ENCODE data around the gene ZNF423.

Gene ZNF423

DNA sequence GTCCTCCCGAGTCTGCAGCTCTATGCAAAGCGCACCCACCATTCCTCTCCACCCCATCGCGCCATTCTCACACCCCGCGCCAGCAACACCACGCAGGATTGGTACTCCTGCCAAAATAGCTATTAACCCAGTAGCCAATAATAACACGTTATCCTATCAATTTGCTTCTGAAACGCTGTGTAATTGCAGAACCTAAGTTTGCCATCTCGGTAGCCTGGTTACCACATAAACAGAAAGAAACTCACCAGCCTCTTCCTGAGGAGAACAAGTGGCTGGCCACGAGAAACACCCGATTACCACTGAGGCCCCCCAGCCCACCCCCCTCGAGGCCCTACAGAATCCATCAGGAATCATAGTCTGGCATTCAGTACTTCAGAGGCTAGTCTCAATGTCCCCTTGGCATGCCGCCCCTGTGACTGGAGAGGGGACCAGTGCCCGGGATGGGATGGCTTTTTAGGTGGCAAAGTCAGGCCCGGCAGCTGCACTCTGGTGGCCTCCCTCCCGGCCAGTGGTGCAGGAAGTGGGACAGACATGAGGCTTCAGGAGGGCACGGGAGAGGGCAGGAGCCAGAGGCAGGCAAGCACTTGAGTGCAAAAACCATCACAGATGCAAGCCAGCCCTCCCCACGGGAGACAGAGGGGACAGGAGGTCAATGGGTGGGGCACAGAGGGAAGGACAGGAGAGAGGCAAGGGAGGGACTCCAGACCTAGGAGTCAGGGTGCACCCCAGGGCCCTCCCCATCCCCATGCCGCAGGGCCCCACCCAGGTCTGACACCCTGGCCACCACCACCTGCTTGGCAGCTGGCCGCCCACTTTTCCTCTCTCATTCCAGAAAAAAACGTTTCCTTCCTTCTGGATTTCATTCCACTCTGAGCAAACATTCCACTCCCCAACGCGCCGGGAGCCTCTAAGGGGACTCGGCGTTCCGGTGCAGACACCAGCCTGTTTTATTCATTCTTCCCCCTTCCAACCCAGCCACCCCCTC lies 192.5 kb downstream of the ZNF423 start:
- DNase-seq (ENCODE audit: low read depth): no peak

DNA sequence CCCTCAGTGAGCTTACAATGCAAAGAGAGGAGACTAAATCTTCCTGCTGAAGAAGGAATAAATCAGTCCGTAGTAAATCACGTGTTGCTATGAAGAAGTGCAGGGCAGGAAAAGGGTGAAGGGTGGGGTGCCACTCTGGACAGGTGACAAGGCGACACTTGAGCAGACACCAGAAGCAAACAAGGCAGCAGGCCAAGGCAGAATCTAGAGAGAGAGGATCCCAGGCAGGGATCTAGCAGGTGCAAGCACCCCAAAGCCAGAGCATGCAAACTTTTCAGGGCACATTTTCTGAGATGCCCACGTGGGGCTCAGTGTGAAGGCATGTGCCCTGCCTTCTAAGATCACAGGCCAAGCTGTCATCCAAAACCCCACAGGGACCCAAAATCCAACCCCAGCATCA lies 193.3 kb downstream of the ZNF423 start:
- DNase-seq (ENCODE audit: low read depth): no peak

DNA sequence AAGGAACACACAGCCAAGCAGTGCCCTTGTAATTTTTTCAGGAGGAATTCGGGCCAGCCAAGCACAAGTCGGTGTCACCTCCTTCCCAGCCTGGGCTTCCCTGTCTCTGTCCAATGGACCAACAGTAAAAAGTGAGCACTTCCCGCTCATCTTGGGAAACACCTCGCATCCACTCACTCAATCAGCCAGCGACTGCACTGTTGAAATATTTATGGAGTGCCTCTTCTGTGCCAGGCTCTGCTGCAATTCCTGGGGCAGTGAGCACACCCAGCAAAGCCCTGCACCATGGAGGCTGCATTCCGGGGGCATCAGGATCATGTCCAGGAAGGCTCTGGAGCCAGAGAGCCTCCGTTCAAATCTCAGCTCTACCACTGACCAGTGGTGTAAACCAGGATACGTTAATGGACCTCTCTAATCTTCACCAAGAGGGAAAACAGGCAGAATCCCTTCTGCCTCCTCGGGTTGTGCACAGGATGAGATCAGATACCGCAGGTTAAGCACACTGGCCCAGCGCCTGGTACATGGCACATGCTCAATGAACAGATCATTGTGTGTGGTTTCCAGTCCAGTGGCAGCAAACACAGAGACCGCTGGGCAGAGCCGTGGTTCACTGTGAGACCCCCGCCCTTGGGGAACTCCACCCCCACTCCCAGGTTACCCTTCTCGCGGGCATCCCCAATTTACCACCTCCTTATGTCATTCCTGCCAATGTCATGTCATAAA lies 194.3 kb downstream of the ZNF423 start:
- no peak for DNase-seq (ENCODE audit: low read depth)

DNA sequence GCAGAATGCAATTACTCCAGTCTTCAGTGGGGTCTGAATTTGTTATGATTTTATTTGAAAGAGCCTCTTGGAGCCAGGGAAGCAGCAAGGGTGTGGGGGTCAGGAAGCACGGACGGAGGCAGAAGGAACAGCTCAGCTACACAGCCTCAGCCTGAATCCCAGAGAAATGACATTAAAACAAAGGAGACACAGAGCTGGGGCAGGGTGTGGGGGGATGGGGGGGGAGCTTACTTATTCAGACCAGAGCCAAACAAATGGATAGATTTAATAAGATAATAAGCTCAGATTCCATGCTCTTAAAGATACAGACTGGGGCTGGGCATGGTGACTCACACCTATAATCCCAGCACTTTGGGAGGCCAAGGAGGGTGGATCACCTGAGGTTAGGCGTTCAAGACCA lies 195.3 kb downstream of the ZNF423 start:
- no peak for DNase-seq (ENCODE audit: low read depth)

DNA sequence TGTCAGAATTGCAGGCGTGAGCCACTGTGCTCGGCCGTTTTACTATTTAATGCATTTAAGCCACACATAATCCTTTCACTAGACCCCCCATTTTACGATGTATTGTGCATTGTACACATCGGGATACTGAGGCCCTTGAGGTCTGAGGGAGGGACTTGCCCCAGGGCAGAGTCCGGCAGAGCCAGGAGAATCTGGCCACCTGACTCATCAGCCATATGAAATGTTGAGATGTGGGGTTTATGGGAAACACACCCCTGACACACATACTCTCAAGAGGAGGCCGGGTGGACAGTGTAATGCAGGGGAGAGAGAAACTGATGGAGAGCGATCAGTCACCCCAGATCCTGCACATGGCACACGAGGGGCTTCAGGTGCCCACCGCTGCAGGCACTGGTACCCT lies 196.6 kb downstream of the ZNF423 start:
- no peak for DNase-seq (ENCODE audit: low read depth)

DNA sequence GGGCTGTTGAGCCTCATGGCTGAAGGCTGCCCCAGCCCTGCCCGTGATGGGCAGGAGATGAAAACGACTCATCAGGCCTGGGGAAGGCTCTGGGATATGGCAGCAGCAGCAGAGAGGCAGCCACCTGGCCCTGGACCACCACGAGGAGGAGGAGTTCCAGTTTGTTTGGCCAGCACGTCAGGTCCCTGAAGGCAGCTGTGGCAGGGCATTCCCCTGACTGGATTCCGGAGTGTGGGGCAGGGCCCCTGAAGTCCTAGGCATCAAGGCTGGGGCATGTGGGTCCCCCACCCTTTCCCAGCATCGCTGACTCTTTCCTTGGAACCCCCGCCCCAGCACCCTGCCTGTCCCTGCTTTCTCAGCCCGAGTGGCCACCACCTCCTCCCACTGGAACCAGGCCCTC lies 197.4 kb downstream of the ZNF423 start:
- DNase-seq (ENCODE audit: low read depth): no peak

DNA sequence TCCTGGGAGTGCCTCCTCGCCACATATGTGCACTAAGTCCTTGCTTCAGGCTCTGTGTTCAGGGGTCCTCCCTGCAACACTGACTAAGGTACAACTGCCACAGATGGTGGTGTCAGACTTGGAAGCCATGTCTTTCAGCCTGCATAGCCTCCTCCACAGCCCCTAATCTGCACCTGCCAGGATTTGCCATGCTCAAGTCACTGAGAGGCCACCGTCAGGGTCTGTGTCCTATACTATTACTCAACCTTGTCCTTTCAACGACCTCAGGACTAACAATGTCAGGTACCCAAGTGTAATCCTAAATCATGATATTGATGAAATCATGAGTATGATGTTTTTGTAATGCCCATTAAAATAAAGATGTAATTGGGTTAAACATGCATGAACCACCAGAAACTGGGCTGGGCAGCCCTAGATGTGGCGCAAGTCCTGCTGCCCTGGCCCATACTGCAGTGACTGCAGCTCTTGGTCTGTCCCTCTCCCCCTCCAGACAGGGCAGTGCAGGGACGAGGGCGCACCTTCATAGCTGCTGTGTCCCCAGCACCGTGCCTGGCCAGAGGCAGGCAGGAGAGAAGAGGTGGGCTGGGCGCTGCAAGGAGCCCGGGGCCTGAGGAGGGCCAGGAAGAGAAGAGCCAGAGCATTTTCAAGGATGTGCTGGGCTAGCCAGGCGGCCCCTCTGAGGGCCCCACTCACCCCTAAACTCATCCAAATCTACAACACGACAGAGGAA lies 198.0 kb downstream of the ZNF423 start:
- DNase-seq (ENCODE audit: low read depth): no peak

DNA sequence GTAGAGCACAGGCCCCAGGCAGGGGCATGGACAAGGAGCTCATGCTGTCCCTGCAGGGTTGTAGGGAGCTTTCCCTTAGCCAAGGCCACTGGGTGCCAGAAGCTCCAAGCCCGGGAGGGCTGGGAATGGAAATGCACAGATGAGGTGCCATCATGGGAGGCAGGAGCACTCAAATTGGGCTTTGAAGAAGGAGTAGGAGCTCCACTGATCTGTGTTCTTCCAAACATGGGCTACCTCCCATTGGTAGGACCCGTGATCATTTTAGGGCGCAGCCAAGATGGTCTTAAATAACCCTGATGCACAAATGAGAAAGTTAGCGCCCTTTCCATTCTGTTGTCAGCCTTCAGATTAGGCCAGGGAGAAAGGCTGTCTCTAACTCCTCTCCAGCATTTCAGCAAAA lies 201.5 kb downstream of the ZNF423 start:
- no peak for DNase-seq (ENCODE audit: low read depth)

DNA sequence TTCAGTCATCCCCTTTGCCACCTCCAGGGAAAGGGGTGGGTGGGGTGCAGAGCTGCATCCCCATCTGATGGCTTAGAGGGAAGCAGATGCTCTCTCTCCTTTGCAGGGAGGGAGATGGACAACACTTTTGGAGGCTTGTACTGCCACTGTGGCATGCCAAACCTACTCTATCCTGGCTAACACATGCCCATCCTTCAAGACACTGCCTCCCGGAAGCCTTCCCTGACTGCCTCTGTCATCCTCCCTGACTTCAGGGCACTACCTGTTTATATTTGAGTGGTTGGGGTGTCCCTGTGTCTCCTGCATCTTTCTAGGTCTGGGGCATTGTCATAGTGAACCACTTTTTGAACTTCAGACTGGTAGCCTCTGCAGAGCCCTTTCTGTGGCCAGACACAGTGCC lies 202.3 kb downstream of the ZNF423 start:
- no peak for DNase-seq (ENCODE audit: low read depth)

DNA sequence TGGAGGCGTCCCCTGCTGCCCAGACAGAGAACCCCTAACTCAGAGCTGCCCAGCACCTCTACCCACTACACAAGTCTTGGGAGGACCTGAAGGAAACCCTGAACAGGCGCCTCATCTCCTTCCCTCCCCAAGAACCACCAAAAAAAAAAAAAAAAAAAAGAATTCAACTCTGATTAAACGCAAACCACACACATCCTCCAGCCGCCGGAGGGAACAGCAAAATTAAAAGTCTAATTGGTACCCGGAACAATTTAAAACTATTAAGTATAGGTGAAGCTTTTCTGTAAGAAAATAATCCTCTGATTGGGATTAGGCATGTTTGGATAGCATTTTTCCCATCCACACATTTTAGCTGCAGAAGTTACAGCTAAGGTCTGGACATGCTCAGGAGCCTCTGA lies 202.7 kb downstream of the ZNF423 start:
- DNase-seq (ENCODE audit: low read depth): no peak

DNA sequence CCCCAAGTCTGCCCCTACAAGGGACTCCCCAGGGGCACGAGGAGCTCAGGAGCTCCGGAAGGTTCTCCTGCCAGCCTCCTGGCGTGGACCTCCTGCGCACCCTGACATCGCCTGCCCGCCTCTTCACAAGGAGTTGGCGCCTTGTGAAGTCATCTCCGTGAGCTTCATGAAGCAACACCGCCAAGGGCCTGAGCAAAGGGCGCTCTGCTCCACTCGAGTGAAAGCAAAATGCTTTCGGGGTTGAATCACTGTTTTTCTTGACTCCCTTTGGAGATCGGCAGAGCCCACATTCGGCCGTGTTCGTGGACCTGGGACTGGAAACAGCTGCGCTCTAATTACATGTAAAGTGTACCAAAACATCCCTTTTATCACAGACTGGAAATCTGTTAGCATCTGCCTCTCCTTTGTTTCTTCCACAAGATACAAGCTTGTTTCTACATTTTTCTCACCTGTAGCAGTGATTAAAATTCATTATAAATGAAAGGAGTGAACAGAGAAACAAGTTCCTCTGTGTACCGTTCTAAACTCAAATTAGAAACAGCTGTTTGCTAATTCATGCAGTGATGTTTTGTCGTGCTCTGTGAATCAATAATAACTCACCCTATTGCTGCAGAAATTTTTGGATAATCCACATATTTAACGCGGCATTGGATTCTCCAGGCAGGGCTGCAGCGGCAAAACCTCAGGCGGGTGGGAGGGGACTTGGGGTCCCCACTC lies 203.3 kb downstream of the ZNF423 start:
- peak; percentile 86 for DNase-seq (ENCODE audit: low read depth)

DNA sequence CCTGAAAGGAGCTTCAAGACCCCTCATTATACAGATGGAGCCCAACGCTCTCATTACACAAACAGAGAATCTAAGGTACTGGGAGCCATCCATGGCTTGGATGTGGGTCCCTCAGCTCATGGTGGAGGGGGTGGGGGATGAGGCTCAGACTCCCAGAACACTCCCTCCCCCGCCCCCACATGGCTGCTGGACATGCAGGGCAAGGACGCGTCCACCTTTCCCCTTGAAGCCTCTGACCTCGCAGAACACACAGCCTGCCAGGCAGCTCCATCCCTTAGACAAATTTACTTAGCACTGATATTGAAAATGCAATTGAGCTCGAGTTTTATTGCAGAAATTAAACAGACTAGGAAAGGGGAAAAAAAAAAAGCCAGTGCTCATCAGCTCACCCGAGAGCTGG lies 203.9 kb downstream of the ZNF423 start:
- no peak for DNase-seq (ENCODE audit: low read depth)

DNA sequence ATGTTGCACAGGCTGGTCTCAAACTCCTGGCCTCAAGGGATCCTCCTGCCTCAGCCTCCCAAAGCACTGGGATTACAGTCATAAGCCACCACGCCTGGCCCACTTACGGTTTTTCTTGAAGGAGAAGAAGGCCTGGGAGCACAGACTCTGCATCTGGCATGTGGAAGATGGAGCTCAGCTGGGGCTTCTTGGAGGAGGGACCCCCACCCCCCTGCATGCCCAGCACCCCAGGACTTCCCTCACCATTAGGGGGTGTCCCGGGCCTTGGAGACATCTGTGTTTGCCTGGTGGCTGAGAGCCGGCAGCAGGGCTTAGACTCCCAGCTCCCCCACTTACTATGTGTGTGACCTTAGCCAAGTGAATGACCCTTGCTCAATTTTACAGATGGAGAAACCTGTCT lies 204.7 kb downstream of the ZNF423 start:
- no peak for DNase-seq (ENCODE audit: low read depth)

DNA sequence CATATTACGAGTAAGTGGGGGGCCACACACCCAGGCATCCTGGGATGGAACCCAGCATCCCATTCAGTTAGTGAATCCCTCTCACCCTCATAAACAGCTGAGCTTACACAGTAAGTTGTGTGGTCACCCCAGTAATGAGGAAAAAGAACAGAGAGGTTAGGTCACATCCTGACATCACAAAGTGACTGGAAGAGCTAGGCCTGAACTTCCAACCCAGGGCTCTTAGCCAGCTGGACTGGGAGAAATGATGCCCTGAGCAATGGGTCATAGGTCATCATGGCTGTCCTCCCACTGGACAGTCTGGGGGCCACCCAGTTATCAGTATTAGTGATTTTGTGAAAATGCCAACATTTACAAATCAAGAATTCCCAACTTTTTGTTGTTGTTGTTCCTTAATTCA lies 205.3 kb downstream of the ZNF423 start:
- DNase-seq (ENCODE audit: low read depth): no peak

DNA sequence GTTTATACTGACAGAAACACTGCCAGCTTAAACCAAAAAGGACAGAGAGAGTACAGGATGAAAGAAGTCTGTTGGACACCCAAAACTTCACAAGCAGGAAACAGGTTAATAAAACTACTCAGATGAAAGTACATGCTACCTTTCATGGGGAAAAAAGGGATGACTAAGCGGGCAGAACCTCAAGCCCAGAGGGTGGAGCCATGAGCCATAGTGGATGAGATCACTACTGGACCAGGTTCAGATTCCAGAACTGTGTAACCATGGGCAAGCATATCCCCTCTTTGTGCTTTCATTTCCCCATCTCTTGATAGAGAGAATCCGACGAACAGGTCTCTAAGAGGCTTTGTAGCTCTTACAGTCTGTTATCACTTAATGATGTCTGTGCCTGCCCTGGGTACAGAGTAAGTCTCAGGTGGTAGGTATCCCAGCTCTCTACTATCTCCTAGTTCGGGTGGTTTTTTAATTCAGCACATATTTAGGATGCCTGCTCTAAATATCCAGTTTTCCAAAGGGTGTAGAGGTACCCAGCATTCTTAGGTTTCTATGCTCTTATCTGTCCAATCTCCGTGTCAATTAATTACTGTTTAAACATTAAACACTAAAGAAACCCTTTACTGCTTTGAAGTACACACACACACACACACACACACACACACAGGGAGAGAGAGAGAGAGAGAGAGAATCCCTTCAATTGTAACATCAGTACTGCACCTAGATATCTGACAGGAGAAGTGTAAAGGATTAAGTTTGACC lies 206.7 kb downstream of the ZNF423 start:
- DNase-seq (ENCODE audit: low read depth): peak; percentile 48

DNA sequence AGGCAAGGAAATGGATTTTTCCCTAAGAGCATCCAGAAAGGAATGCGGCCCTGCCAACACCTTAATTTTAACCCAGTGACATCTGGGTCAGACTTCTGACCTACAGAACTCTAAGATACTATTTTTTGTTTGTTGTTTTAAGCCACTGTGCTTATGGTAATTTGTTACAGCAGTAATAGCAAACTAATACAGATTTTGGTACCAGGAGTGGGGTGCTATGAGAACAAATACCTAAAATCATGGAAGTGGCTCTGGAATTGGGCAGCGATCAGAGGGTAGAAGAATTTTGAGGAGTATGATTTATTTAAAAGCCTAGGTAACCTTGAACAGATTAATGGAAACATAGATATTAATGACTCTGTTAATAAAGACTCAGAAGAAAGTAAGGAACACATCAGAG lies 208.2 kb downstream of the ZNF423 start:
- no peak for DNase-seq (ENCODE audit: low read depth)

DNA sequence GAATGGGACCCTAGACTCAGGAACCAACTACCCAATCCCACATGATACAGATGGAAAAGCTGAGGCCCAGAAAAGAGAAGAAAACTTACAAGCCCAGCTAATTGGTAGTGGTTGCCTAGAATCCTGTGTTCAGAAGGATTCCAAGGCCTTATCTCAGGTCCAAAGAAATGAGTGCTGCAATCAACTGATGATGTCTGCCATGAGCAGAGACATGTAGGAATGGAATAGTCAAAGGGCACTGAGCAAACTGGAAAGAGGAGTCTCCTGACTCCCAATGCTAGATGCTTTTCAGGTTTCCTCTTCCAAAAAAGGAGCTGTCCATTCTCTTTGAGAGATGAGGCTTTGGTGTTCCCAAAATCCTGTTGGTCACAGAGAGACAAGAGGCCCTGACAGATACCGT lies 210.6 kb downstream of the ZNF423 start:
- DNase-seq (ENCODE audit: low read depth): no peak

DNA sequence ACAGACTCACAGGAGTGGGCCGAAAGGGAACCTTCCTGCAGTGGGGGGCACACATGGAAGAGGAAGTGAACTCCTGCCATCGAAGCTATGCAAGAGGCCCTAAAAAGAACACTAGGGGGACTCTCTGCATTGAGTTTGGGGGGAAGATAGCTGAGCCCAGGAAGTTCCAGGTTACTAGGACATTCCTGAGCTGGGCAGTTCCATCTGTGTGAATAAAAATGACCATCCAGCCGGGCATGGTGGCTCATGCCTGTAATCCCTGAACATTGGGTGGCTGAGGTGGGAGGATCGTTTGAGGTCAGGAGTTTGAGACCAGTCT lies 211.8 kb downstream of the ZNF423 start:
- DNase-seq (ENCODE audit: low read depth): no peak

DNA sequence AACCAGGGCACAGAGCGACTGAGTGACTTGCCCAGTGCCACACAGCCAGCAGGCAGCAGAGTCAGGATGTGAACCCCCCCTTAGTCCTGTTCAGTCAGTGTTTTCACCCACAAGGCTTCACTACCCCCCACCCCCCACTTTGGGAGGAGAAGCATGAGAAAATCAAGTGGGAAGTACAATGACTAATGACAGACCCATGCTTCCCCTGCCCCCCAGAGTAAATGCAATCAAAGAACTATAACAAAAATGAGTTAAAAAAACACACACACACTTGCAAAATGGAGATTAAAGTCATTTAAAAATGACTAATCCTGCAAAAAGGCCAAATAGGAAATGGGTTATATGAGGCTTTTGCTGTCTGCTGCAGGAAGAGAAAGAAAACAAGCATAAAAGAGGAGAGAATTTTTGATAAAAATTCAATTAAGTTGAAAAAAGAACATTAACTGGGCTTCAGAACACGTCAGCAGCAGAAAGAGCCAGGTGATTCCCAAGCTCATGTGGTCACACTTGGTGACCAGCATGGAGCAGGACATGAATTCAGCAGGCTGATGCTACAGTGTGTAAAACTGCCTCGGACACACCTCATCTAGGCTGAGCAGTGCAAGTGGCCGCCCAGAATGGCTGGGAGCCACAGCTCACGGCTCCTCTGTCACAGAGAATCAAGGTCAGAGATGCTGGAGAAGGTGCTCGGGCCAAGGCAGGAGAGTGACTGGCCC lies 212.3 kb downstream of the ZNF423 start:
- peak; percentile 83 for DNase-seq (ENCODE audit: low read depth)

DNA sequence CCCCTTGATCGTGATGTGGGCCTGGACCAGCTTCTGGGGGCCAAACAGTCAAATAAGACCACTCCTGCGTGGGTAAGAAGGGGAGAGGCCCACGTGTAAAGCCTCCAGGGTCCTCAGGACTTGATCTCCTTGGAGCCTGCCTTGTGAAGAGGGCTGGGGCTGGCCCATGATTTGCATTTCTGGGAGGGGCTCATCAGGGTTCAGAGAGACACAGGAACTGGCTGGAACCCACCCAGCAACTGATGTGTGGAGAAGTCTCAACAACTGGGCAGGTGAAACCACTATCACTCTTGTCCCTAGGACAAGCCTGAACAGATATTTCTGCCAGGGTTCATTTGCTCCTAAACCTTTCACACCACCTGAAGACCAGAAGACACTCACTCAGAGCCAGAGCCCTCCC lies 214.7 kb downstream of the ZNF423 start:
- no peak for DNase-seq (ENCODE audit: low read depth)

DNA sequence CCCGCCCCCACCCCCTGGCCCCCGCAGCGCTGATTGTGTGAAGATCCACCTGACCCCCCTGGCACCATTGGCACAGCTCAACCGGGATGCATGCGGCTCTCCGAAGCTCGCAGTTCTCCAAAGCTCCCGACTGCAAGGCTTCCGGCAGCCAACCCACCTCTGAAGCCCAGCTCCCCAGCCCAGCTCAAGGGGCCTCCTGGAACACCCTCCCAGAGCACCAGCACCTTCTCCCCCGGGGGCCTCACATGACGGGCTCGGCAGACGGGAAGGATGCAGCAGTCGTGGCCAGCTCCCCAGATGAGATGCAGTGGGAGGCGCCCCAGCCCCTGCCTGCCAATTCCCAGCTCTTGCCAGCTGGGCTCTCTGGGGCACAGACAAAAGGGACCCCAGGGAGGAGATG lies 215.3 kb downstream of the ZNF423 start:
- DNase-seq (ENCODE audit: low read depth): no peak

Data from stromal cell of bone marrow (primary cell).